ENCODE measurements around the gene MOGAT1.
"Not testable (repeated sequence)": the region's sequence is repeated elsewhere in the genome, so short reads cannot be mapped to it uniquely, and the experiment has no call there.

Gene MOGAT1

DNA sequence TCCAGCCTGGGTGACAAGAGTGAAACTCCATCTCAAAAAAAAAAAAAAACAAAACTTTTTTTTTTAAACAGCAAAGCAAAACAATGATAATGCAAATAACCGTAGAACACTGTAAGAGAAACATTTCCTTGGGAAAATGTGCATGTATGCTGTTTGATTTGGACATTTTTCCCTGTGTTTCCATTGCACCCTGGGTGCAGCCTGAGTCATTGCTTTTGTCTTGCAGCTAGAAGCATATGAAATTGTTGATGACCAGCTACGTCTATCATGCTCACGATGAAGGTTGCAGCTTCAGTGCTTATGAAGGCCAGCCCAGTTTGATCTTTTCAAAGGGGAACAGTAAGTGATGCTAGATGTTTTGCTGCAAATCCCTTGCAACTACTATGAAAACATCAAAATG is 41.5 kb downstream of the MOGAT1 start:
- DNase-seq, result no peak

DNA sequence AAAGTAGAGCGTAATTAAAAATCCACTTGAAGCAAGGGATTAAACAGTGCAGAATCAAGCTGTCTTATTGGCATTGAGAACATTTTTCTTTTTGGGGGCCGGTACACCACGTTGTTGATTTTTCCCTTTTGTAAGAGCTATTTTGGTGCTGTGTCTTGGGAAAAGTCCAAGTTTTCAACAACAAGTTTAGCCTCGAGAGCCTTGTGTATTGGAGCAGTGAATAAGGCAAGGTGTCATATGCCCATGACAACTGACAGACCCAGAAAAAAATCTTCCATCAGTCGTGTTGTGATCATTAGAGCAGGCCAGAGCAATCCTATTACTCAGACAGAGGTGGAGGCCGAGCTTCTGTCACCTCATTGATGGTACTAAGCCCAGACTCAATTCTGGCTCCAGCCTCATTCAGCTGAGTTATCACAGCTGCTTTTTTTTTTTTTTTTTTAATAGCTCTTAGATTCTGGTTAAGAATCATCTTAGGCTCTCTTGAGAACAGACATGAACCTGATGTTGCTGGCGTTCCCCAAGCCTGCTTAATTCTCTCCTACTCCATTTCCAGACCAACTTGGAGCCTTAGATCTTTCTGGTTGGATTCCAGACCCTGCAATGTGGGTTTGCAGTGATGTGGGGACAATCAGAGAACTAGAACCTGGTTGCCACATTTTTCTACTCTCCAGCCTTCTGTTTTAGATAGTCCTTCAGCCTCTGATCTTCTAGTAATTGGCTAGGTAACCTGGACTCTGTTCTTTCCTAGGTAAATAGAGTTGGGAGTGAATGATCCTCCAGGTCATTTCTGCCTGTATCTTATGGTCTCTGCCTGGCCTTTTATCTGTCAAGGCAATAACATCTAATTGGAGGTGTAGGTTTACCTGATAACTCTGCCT is 43.1 kb downstream of the MOGAT1 start:
- no peak for DNase-seq

- no peak for DNase-seq
Observed at GRCh38 chr2:222715742-222716141, 44.3 kb downstream of the MOGAT1 start.

GRCh38 chr2:222719787-222720186 is 48.3 kb downstream of the MOGAT1 start:
- DNase-seq, result not testable (repeated sequence)

GRCh38 chr2:222721597-222721996 is 50.1 kb downstream of the MOGAT1 start:
- not testable (repeated sequence) for DNase-seq

GRCh38 chr2:222722327-222722946 is 51.0 kb downstream of the MOGAT1 start:
- DNase-seq, result no peak

GRCh38 chr2:222724208-222724607 is 52.8 kb downstream of the MOGAT1 start:
- DNase-seq, result no peak

DNA sequence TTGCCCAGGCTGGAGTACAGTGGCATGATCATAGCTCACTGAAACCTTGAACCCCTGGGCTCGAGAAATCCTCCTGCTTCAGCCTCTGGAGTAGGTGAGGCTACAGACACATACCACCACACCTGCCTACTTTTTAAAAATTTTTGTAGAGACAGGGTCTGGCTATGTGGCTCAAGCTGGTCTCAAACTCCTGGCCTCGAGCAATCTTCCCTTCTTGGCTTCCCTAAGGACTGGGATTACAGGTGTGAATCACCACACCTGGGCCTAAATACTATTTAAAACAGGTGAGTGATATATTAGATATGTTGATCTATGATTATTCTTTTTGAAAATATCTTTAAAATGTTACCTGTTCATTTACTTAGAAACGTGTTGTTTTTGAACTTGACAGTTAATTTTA is 57.2 kb downstream of the MOGAT1 start:
- DNase-seq, result no peak

DNA sequence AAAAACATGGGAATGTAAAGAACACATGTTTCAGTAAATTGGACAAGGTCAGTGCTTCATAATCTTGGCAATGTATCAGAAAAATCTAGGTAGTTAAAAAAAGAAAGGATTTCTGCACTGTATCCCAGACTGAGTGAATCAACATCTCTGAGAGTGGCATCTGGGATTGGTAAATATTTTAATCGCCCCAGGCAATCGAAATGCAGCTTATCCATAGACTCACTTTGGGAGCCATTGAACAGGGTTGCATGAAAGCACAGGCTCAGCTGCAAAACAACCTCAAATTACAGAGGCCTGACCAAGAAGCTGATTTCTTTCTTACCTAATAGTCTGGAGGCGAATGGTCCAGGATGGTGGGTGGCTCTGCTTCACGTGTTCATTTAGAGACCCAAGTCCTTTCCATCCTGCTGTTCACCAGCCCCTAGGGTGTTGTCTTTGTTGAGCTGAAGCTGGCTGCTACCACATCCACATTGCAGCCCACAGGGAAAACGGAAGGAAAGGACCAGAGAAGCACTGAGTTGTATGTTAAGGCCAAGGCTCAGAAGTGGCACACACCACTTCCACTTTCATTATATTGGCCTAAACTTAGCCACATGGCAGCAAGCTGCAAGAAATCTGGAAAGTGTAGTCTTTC is 59.0 kb downstream of the MOGAT1 start:
- no peak for DNase-seq

DNA sequence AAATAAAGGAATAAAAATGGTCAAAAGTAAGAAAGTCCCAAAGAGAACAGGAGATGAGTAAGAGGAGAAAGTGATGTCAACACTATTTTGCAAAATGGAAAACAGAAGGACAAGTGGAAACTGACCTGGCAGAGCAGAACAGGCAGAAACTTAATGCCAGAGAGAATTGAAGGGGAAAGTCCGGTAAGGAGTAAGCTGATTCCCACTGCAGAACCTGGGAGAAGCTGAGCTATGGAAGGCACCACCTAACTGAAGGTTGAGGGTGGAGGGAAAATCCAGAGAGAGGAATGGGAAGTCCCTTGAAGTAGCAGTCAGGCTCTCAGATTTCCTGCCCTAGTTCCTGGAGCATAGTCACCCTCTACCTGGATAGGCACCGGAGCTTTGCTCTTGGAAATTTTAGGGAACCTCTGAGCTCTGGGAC is 59.8 kb downstream of the MOGAT1 start:
- no peak for DNase-seq

DNA sequence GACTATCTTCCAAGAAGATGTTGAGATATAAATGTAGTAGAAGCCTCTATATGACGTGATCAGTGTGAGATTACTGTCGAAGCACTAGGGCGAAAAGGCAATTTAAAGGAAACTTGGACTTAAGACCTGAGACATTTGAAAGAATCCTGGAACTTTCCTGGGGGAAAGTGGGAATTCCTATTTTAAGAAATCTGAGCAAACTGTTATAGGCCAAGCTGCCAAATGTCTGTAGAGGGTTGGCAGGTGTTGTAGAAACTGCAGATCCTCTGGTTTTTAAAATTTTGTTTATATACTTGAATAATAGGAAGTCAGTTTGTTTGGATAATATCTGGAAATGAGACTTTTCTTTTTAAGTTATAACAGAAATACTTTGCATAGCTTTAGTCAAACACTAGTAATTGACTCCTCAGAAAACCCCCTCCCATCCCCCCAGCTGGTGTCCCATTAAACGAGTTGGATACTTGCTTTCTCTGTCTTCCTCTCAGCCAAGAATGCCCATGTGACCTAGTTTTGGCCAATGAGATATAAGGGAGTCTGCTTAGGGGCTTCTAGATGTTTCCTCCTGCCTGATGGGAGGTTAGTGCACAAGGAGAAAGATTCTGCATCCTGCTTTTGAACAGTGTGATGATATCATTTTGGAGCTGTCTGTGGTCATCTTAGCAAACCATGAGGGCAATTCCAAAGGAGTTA is 61.2 kb downstream of the MOGAT1 start:
- DNase-seq, result no peak

DNA sequence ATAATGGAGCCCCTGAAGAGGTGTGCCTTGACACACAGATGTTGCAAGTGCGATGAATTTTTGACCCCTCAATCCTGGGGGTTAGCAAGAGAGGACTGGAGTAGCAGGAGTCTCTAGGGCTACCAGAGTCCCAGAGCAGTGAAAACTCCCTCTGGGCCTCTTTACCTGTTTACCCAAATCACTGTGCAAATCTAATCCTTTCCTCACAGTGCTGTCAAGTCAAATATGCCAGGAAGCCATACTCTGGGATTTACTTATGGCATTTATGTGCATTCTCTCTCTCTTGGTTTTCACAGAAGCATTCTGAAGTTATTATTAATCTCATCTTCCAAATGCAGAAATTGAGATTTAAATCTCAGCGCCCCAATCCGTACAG is 62.0 kb downstream of the MOGAT1 start:
- DNase-seq, result no peak

DNA sequence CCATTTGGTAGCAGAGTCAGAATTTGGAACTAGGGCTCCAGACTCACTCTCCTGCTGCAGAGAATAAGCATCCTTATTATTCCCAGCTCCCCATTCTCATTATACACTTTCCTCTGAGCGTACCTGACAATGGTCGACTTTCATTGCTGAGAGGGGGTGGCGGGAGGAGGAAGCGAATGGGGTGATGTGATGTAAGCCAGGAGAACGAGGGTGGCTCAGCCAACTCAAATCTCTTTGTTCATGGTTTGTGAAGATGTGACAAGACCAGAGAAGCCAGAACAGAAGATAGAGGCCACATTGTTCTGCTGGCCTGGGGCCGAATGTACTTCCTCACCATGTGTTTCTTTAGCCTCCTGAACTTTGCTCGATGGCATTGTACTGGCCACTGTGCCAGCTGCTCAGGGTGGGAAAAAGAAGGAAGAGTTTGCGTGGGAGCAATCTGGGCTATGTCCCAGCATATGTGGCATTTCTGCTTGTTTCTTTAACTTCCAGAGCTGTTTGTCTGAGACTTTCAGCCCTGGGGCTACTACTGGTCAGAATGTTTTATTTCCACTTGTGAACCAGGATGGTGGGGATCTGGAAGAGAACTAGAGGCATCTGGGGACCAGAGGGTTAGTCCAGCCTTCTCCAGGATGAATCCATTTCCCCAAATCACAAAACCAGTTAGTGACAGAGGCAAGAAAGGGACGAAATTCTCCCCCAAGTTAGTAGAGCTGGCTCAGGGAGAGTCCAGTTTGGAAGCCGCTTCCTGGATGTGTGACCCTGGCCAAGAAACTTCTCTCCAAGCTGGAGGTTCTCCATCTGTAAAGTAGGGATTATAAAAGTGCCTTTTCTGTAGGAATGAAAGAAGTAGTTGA is 62.6 kb downstream of the MOGAT1 start:
- DNase-seq, result no peak

GRCh38 chr2:222734703-222735014 is 63.2 kb downstream of the MOGAT1 start:
- DNase-seq, result no peak

- DNase-seq, result no peak
Observed at GRCh38 chr2:222736301-222736700, 64.8 kb downstream of the MOGAT1 start.

GRCh38 chr2:222736924-222737323 is 65.5 kb downstream of the MOGAT1 start:
- no peak for DNase-seq

GRCh38 chr2:222738312-222738711 is 66.9 kb downstream of the MOGAT1 start:
- DNase-seq, result no peak

- no peak for DNase-seq
Observed at GRCh38 chr2:222738809-222739208, 67.4 kb downstream of the MOGAT1 start.

- no peak for DNase-seq
Observed at GRCh38 chr2:222739939-222740338, 68.5 kb downstream of the MOGAT1 start.

- no peak for DNase-seq
Observed at GRCh38 chr2:222743251-222743812, 71.9 kb downstream of the MOGAT1 start.

DNA sequence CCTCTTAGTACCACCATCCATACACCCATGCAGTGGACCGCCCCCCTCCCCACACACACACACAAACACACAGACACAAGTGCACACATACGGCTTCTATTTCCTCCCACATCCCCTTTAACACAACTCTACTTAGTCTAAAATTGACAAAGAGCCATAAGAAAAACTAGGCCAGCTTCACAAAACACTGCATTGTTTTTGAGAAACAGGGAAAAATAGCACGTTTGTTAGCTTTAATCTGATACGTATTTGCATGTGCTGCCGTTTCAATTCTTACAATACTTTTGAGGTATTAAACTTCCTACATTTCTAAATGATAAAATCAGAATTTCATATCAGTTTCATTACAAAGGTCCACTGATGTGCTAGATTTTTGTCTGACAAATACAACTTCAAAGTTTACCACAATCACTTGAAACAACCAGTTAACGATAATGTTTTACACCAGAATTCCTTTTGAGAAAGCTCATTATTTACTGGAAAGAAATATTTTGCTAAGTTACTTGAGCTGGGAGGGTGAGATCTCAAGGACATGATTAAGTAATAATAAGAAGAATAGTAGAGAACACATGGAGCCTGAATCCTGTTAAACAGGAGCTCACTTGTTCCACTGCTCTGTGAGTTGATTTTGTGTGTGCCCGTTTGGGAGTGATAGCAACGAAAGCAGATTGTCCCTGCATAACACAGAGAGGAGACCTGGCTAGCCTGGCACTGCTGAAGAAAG is 74.5 kb downstream of the MOGAT1 start:
- no peak for DNase-seq

All from NCI-H2107 (cell line).